Activated CD8-positive, alpha-beta T cell treated with anti-CD3 and anti-CD28 coated beads for 36 hours (primary cell): Measurements from ENCODE around the gene SAP30L. TPM values are rescaled to one million over a fixed set of nuclear protein-coding genes. Genes with fewer than 3 reads are reported as not detected.

ENCODE experiments used
- ATAC-seq: fragments of 200-7000 bp; cut with Tn5 transposase; one replicate; pipeline ENCODE4 v1.10.0; 2021; ENCODE audit warnings: mild to moderate bottlenecking, moderate library complexity
- CTCF ChIA-PET: fragments of 350-600 bp; sonication (Branson Sonifier 250); formaldehyde crosslinking; loops from one replicate; lab custom pipeline; 2021; ENCODE audit warnings: antibody characterized with exemption; lab: Charles Lee
- POLR2A ChIA-PET: fragments of 350-600 bp; sonication (Branson Sonifier 250); formaldehyde crosslinking; loops from one replicate; lab custom pipeline; 2021; ENCODE audit warnings: antibody characterized with exemption; lab: Charles Lee
- DNase-seq: peaks from one replicate; pipeline ENCODE4 v3.0.0-alpha.2; 2020
- H3K27ac Mint-ChIP-seq: one replicate; pipeline ENCODE4 v1.8.0; 2021; ENCODE audit warnings: mild to moderate bottlenecking, mixed read lengths
- H3K27me3 Mint-ChIP-seq: one replicate; pipeline ENCODE4 v1.8.0; 2021; ENCODE audit warnings: mixed read lengths
- H3K36me3 Mint-ChIP-seq: one replicate; pipeline ENCODE4 v1.8.0; 2021; ENCODE audit warnings: low read depth, mixed read lengths
- H3K4me1 Mint-ChIP-seq: one replicate; pipeline ENCODE4 v1.8.0; 2021; ENCODE audit warnings: low read depth, mixed read lengths
- H3K4me3 Mint-ChIP-seq: one replicate; pipeline ENCODE4 v1.8.0; 2021; ENCODE audit warnings: mild to moderate bottlenecking, moderate library complexity, mixed read lengths
- H3K9me3 Mint-ChIP-seq: one replicate; pipeline ENCODE4 v1.8.0; 2021; ENCODE audit warnings: mixed read lengths
- intact Hi-C: fragments of 100-400 bp; cut with micrococcal nuclease; formaldehyde crosslinking; loops from one replicate; pipeline ENCODE4 v1.10.0; 2022
- total RNA-seq, 2 experiments: library from RNA; stranded (reverse); gene quantifications; one replicate each; pipeline ENCODE4 v1.2.3, GENCODE V29; 2021
- TF ChIP-seq, protein P1 (sequence below): fragments of 200-600 bp; IDR thresholded peaks from one replicate; pipeline ENCODE4 v1.8.0; 2022; ENCODE audit warnings: antibody characterized with exemption, mild to moderate bottlenecking

SAP30L gene
- total RNA-seq, 2 experiments from 2014 or later: 24.6 to 31.7 TPM

GRCh38 chr5:154401355-154401754 lies 44.4 kb upstream of the SAP30L start:
- no peaks in the 10 kb centered on the region for H3K9me3 Mint-ChIP-seq
- H3K27me3 Mint-ChIP-seq: no peaks in the 10 kb centered on the region
- ATAC-seq: no peak
- H3K27ac Mint-ChIP-seq: no peak overlapping the region
- POLR2A ChIA-PET: no interaction called here
- TF ChIP-seq, protein P1, sequence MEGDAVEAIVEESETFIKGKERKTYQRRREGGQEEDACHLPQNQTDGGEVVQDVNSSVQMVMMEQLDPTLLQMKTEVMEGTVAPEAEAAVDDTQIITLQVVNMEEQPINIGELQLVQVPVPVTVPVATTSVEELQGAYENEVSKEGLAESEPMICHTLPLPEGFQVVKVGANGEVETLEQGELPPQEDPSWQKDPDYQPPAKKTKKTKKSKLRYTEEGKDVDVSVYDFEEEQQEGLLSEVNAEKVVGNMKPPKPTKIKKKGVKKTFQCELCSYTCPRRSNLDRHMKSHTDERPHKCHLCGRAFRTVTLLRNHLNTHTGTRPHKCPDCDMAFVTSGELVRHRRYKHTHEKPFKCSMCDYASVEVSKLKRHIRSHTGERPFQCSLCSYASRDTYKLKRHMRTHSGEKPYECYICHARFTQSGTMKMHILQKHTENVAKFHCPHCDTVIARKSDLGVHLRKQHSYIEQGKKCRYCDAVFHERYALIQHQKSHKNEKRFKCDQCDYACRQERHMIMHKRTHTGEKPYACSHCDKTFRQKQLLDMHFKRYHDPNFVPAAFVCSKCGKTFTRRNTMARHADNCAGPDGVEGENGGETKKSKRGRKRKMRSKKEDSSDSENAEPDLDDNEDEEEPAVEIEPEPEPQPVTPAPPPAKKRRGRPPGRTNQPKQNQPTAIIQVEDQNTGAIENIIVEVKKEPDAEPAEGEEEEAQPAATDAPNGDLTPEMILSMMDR: no peak
- intact Hi-C loops: loop anchor here (10.0 kb wide), 1 partner anchor 427 kb away; no protein-coding TSS in a partner anchor
- peaks cover 7% of the 10 kb centered on the region for H3K4me1 Mint-ChIP-seq
- no peaks in the 10 kb centered on the region for H3K36me3 Mint-ChIP-seq
- DNase-seq: no peak
- no peak overlapping the region for H3K4me3 Mint-ChIP-seq
- CTCF ChIA-PET: interaction anchor here (1.1 kb wide), 1 partner anchor 329 kb away, joined by 5 read pairs; no protein-coding TSS in a partner anchor

DNA sequence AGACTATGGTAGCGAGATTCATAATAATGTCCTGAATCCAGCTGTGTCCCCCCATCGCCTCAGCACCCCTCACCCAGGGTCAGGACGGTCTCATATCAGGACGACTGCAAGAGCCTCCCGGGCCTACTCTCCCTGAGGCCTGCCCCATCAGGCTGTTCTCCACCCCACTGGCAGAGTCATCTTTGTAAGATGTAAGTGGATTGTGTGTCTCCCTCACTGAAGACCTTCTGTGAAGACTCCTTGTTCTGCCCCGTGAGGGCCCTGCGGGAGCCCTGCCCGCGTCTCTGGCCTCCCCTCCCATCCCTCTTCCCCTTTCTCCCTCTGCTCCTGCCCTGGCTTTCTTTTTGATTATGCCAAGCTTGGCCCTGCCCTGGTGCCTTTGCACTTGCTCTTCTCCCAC lies 43.9 kb upstream of the SAP30L start:
- intact Hi-C loops: loop anchor here (10.0 kb wide), 1 partner anchor 427 kb away; no protein-coding TSS in a partner anchor
- ChIA-PET CTCF (no interaction called here), POLR2A (no interaction called here)
- Mint-ChIP-seq H3K4me1 (peaks cover 7% of the 10 kb centered on the region), H3K27ac (no peak overlapping the region), H3K4me3 (no peak overlapping the region), H3K27me3 (no peaks in the 10 kb centered on the region), H3K36me3 (no peaks in the 10 kb centered on the region), H3K9me3 (no peaks in the 10 kb centered on the region)
- TF ChIP-seq, protein P1: no peak
- DNase-seq: no peak
- ATAC-seq: no peak

- H3K36me3 Mint-ChIP-seq: no peaks in the 10 kb centered on the region
- peaks cover 7% of the 10 kb centered on the region for H3K4me1 Mint-ChIP-seq
- DNase-seq (no peak), ATAC-seq (no peak)
- ChIA-PET POLR2A (interaction anchor here (1.1 kb wide), 1 partner anchor 205 kb away, joined by 4 read pairs; no protein-coding TSS in a partner anchor), CTCF (interaction anchor here (1.5 to 5.9 kb wide), 3 partner anchors 15 to 332 kb away, joined by 4 to 132 read pairs (median 31); no protein-coding TSS in a partner anchor)
- TF ChIP-seq, protein P1: no peak
- H3K27me3 Mint-ChIP-seq: no peaks in the 10 kb centered on the region
- intact Hi-C loops: loop anchor here (10.0 kb wide), 1 partner anchor 428 kb away; no protein-coding TSS in a partner anchor
- no peak overlapping the region for H3K27ac Mint-ChIP-seq
- no peaks in the 10 kb centered on the region for H3K9me3 Mint-ChIP-seq
- H3K4me3 Mint-ChIP-seq: no peak overlapping the region
These were observed 43.2 kb upstream of the SAP30L start for GRCh38 chr5:154402611-154403010.

GRCh38 chr5:154403234-154403633 lies 42.6 kb upstream of the SAP30L start:
- intact Hi-C loops: loop anchor here (10.0 kb wide), 1 partner anchor 428 kb away; no protein-coding TSS in a partner anchor
- Mint-ChIP-seq H3K4me3 (no peak overlapping the region), H3K27ac (no peak overlapping the region), H3K9me3 (no peaks in the 10 kb centered on the region), H3K36me3 (no peaks in the 10 kb centered on the region), H3K4me1 (peaks cover 7% of the 10 kb centered on the region), H3K27me3 (no peaks in the 10 kb centered on the region)
- ATAC-seq (no peak), DNase-seq (no peak)
- TF ChIP-seq, protein P1: no peak
- POLR2A ChIA-PET: interaction anchor here (1.1 kb wide), 1 partner anchor 205 kb away, joined by 4 read pairs; no protein-coding TSS in a partner anchor
- CTCF ChIA-PET: interaction anchor here (1.5 to 5.9 kb wide), 3 partner anchors 16 to 332 kb away, joined by 4 to 132 read pairs (median 31); no protein-coding TSS in a partner anchor

GRCh38 chr5:154403776-154404387 lies 41.9 kb upstream of the SAP30L start:
- H3K27ac Mint-ChIP-seq: no peak overlapping the region
- peaks cover 7% of the 10 kb centered on the region for H3K4me1 Mint-ChIP-seq
- TF ChIP-seq, protein P1: no peak
- no peaks in the 10 kb centered on the region for H3K9me3 Mint-ChIP-seq
- no peak overlapping the region for H3K4me3 Mint-ChIP-seq
- ChIA-PET CTCF (interaction anchor here (1.1 to 5.9 kb wide), 21 partner anchors 9 to 434 kb away, joined by 3 to 132 read pairs (median 7); partner anchors contain the start of gene GALNT10), POLR2A (interaction anchor here (1.1 to 1.5 kb wide), 2 partner anchors 206 to 332 kb away, joined by 4 read pairs; no protein-coding TSS in a partner anchor)
- DNase-seq (no peak), ATAC-seq (no peak)
- no peaks in the 10 kb centered on the region for H3K27me3 Mint-ChIP-seq
- intact Hi-C loops: loop anchor here (10.0 kb wide), 1 partner anchor 429 kb away; no protein-coding TSS in a partner anchor
- no peaks in the 10 kb centered on the region for H3K36me3 Mint-ChIP-seq
